Left ventricle myocardium inferior (tissue), 1 donor: ENCODE measurements around the gene CLEC14A. TPM values are rescaled to one million over a fixed set of nuclear protein-coding genes. Genes with fewer than 3 reads are reported as not detected.

Experiments used
- DNase-seq: peaks from one replicate; pipeline ENCODE4 v3.0.0-alpha.2; 2020
- H3K27ac ChIP-seq: fragments of 200-600 bp; replicated peaks from 2 replicates; pipeline ENCODE4 v1.8.0; 2021
- H3K27me3 ChIP-seq: fragments of 200-600 bp; 2 replicates; pipeline ENCODE4 v1.8.0; 2021; ENCODE audit warnings: low read depth
- H3K36me3 ChIP-seq: fragments of 200-600 bp; 2 replicates; pipeline ENCODE4 v1.8.0; 2021
- H3K4me1 ChIP-seq: fragments of 200-600 bp; 2 replicates; pipeline ENCODE4 v1.8.0; 2021
- H3K4me3 ChIP-seq: fragments of 200-600 bp; 2 replicates; pipeline ENCODE4 v1.8.0; 2021; ENCODE audit warnings: mild to moderate bottlenecking, moderate library complexity
- H3K9me3 ChIP-seq: fragments of 200-600 bp; replicated peaks from 2 replicates; pipeline ENCODE4 v1.8.0; 2021
- intact Hi-C: fragments of 100-400 bp; cut with micrococcal nuclease; formaldehyde crosslinking; loops from one replicate; pipeline ENCODE4 v1.11.0; 2022
- total RNA-seq: library from RNA; stranded (reverse); fragmentation: NEBNext Ultra II Directional; extraction: Animal tissue kit (Norgen Biotek cat#: 25700); gene quantifications from one replicate; pipeline ENCODE4 v1.2.1, GENCODE V29; 2021
- TF ChIP-seq, protein P1 (sequence below): fragments of 200-600 bp; IDR thresholded peaks from 2 replicates; pipeline ENCODE4 v1.8.0; 2021; ENCODE audit warnings: antibody characterized with exemption, mild to moderate bottlenecking, borderline replicate concordance
- donor health status: DM: no; HTN: yes; CAD: no; lungs with severe emphysema.

The CLEC14A gene
- total RNA-seq, 1 donor from 2014 or later, result 34.3 TPM

DNA sequence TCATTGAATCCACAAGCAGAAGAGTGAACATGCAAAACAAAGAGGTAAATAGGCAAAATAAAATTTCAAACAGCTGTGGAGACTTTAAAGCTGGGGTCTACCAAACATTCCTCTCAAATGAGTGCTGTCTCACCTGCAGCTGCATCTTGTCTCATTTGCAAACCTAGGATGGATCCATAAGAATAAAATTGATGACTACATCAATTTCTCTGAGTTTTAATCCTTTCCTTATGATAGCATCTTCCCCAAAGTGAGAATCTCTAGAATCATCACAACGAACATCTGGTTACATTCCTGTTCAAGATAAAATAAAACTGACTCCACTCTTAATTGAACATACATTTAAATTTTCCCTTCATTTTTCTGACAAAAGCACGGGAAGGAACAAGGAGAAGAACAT is 29.9 kb downstream of the CLEC14A start:
- H3K27ac ChIP-seq, result no peak overlapping the region
- intact Hi-C loops, result no loop called here
- no peaks in the 10 kb centered on the region for H3K36me3 ChIP-seq
- H3K4me1 ChIP-seq, result no peaks in the 10 kb centered on the region
- DNase-seq, result no peak
- H3K4me3 ChIP-seq, result no peak overlapping the region
- H3K9me3 ChIP-seq, result no peaks in the 10 kb centered on the region
- no peaks in the 10 kb centered on the region for H3K27me3 ChIP-seq
- TF ChIP-seq, protein P1, sequence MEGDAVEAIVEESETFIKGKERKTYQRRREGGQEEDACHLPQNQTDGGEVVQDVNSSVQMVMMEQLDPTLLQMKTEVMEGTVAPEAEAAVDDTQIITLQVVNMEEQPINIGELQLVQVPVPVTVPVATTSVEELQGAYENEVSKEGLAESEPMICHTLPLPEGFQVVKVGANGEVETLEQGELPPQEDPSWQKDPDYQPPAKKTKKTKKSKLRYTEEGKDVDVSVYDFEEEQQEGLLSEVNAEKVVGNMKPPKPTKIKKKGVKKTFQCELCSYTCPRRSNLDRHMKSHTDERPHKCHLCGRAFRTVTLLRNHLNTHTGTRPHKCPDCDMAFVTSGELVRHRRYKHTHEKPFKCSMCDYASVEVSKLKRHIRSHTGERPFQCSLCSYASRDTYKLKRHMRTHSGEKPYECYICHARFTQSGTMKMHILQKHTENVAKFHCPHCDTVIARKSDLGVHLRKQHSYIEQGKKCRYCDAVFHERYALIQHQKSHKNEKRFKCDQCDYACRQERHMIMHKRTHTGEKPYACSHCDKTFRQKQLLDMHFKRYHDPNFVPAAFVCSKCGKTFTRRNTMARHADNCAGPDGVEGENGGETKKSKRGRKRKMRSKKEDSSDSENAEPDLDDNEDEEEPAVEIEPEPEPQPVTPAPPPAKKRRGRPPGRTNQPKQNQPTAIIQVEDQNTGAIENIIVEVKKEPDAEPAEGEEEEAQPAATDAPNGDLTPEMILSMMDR, result no peak

DNA sequence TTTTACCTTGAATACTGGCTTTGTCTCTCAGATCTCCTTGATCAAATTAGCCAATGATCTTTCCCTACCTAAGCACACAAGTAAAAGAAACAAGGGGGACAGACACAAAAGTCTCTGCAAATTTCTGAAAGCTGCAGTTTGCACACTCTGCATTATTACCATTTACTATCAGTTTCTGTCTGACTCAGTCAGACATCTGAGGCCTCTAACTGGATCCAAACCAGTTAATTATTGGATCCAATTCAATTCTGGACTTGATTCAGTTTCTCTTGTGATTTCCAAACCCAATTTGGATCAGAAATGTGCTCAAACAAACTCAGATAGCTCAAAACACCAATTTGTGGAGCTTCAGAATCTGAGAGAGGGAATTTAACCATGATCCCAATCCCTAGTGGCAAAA is 31.6 kb downstream of the CLEC14A start:
- H3K36me3 ChIP-seq, result no peaks in the 10 kb centered on the region
- no peak overlapping the region for H3K27ac ChIP-seq
- no peaks in the 10 kb centered on the region for H3K4me1 ChIP-seq
- TF ChIP-seq, protein P1, result no peak
- intact Hi-C loops, result no loop called here
- DNase-seq, result no peak
- no peak overlapping the region for H3K4me3 ChIP-seq
- no peaks in the 10 kb centered on the region for H3K27me3 ChIP-seq
- no peaks in the 10 kb centered on the region for H3K9me3 ChIP-seq

DNA sequence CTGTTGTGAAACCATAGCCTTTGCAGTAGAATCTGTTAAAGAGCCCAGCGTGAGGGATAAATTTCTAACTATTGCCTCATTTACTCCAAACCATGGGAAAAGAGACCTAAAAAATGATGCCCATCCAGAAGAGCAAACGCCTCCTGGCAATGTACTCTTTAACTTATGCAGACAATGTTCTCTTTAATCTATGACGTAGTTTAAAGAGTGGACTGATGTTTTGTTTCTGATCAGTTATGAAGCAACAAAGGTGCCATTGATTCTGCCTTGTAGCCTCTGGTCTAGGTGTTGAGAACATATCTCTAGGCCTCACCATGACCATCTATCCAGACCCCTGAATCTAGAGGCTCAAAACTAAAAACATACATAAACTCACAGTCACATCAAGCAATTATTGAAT is 34.8 kb downstream of the CLEC14A start:
- no peak for DNase-seq
- Histone ChIP-seq H3K4me3 (no peak overlapping the region), H3K9me3 (no peaks in the 10 kb centered on the region), H3K27ac (no peak overlapping the region), H3K36me3 (no peaks in the 10 kb centered on the region), H3K27me3 (no peaks in the 10 kb centered on the region), H3K4me1 (no peaks in the 10 kb centered on the region)
- TF ChIP-seq, protein P1, result no peak
- intact Hi-C loops, result no loop called here

DNA sequence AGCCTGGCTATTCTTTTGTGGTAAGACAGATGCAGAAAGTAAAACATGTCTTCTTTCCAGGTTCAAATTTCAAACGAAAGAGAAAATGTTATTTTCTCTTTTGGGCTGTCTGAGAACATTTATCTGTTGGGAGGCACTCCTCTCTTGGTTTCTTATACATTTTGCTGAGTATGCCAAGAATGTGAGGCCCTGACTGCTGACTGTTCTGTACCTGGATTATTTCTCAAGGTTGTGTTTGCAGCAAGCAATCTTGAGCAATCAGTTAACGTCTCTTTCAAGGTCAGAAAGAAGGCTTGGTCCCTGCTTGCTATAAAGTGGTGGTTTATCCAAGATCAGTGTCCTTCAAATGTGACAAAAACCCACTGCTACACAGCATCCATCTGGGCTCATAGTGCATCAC is 38.3 kb downstream of the CLEC14A start:
- TF ChIP-seq, protein P1, result no peak
- no peaks in the 10 kb centered on the region for H3K9me3 ChIP-seq
- H3K27me3 ChIP-seq, result no peaks in the 10 kb centered on the region
- no peak overlapping the region for H3K27ac ChIP-seq
- H3K4me1 ChIP-seq, result no peaks in the 10 kb centered on the region
- H3K4me3 ChIP-seq, result no peak overlapping the region
- DNase-seq, result no peak
- intact Hi-C loops, result no loop called here
- no peaks in the 10 kb centered on the region for H3K36me3 ChIP-seq

DNA sequence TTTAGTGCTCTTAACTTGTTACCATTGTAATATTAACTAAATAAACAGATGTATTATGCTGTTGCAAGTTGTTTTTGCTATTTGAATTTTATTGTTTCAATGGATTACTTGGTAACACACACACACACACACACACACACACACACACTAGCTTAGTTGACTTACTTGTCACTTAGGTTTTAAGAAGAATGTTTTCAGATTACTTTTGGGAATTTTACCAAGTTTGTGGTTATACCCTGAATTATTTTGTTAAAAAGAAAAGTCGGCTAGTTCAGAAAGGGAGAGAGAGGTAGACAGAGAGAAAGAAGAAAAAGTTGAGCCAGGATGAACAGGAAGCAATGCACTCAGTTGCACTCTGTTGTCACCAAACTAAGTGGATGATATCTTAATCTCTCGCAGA is 42.9 kb downstream of the CLEC14A start:
- Histone ChIP-seq H3K9me3 (no peaks in the 10 kb centered on the region), H3K27ac (no peak overlapping the region), H3K36me3 (no peaks in the 10 kb centered on the region), H3K27me3 (peaks cover 44% of the 10 kb centered on the region), H3K4me3 (no peak overlapping the region), H3K4me1 (peaks cover 31% of the 10 kb centered on the region)
- no peak for DNase-seq
- TF ChIP-seq, protein P1, result no peak
- intact Hi-C loops, result no loop called here

DNA sequence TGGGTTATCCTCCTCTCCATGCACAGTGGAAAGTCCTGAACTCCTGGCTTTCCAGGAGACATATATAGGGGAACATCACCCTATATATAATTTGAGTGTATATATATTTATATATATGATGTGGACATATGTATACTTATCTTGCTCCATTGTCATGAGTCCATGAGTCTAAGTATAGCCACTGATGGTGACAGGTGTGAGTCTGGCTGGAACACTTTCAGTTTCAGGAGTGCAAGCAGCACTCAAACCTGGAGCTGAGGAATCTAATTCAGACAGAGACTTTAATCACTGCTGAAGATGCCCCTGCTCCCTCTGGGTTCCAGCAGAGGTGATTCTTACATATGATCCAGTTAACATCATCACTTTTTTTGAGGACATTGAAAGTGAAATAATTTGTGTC is 43.8 kb downstream of the CLEC14A start:
- H3K4me1 ChIP-seq, result peaks cover 37% of the 10 kb centered on the region
- TF ChIP-seq, protein P1, result no peak
- no peak overlapping the region for H3K27ac ChIP-seq
- intact Hi-C loops, result no loop called here
- peaks cover 53% of the 10 kb centered on the region for H3K27me3 ChIP-seq
- H3K36me3 ChIP-seq, result no peaks in the 10 kb centered on the region
- no peak for DNase-seq
- no peaks in the 10 kb centered on the region for H3K9me3 ChIP-seq
- H3K4me3 ChIP-seq, result peak overlapping the region; percentile 65
